Calu3 (cell line): ENCODE measurements around the gene AP3S2. TPM values are rescaled to one million over a fixed set of nuclear protein-coding genes. Genes with fewer than 3 reads are reported as not detected.

Experiments
- BruUV-seq: library from RNA; stranded (reverse); fragments of 400-500 nt; replicated peaks from 2 replicates; lab custom pipeline; 2021; lab: Mats Ljungman, UMichigan
- CTCF ChIA-PET: fragments of 300-600 bp; sonication (Branson Sonifier 250); formaldehyde crosslinking; loops from one replicate; lab custom pipeline; 2022; ENCODE audit warnings: antibody characterized with exemption; lab: Charles Lee
- DNase-seq: peaks from one replicate; pipeline ENCODE4 v3.0.0; 2022
- H3K27ac Mint-ChIP-seq: one replicate; pipeline ENCODE4 v1.8.0; 2022; ENCODE audit warnings: mixed read lengths; ENCODE audit not compliant: unreplicated experiment
- H3K27me3 Mint-ChIP-seq: one replicate; pipeline ENCODE4 v1.8.0; 2022; ENCODE audit warnings: mixed read lengths; ENCODE audit not compliant: unreplicated experiment
- H3K36me3 Mint-ChIP-seq: one replicate; pipeline ENCODE4 v1.8.0; 2022; ENCODE audit warnings: mild to moderate bottlenecking, moderate library complexity, mixed read lengths; ENCODE audit not compliant: insufficient read depth, unreplicated experiment
- H3K4me1 Mint-ChIP-seq: one replicate; pipeline ENCODE4 v1.8.0; 2022; ENCODE audit warnings: mild to moderate bottlenecking, low read depth, mixed read lengths; ENCODE audit not compliant: unreplicated experiment
- H3K4me3 Mint-ChIP-seq: one replicate; pipeline ENCODE4 v1.8.0; 2022; ENCODE audit warnings: mild to moderate bottlenecking, low read depth, moderate library complexity, mixed read lengths; ENCODE audit not compliant: unreplicated experiment
- H3K9me3 Mint-ChIP-seq: one replicate; pipeline ENCODE4 v1.8.0; 2022; ENCODE audit warnings: low read depth, mixed read lengths; ENCODE audit not compliant: unreplicated experiment
- intact Hi-C: fragments of 100-400 bp; cut with micrococcal nuclease; formaldehyde crosslinking; loops from one replicate; pipeline ENCODE4 v1.10.0; 2022; ENCODE audit not compliant: unreplicated experiment
- microRNA-seq: library from miRNA; unstranded; fragments of <30 nt; microRNA quantifications from one replicate; pipeline ENCODE4 v1.2.0, GENCODE V29; 2022
- total RNA-seq: library from RNA; stranded (reverse); gene quantifications from 2 replicates; pipeline ENCODE4 v1.2.3, GENCODE V29; 2022
- TF ChIP-seq, protein P1 (sequence below): fragments of 200-600 bp; IDR thresholded peaks from one replicate; pipeline ENCODE4 v1.8.0; 2022; ENCODE audit warnings: antibody characterized with exemption; ENCODE audit not compliant: unreplicated experiment

Gene AP3S2
- total RNA-seq, 1 experiment from 2014 or later: 46.2 TPM

DNA sequence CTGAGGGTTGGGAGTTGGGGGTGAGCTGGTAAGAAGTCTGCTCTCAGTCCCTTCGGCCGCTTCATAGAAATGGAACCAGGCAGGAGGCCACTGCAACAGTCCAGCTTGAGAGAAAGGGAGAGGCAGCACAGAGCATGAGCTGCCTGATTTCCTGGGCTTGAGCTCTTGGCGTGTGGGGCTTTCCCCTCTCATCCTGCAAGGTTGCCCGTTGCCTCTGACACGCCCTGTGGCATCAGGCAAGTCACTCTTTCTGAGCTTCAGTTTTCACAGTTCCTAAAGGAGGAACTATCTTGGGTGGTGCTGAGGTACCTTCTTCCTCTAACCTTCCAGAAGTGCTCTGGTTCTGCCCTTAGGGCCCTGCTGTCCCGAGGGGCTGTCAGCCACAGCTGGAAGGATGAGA lies 112.7 kb downstream of the AP3S2 start:
- CTCF ChIA-PET: interaction anchor here (0.6 to 1.3 kb wide), 3 partner anchors 20 to 94 kb away, joined by 5 to 7 read pairs (median 7); no protein-coding TSS in a partner anchor
- no peaks in the 10 kb centered on the region for H3K27me3 Mint-ChIP-seq
- peak overlapping the region; percentile 4 for H3K27ac Mint-ChIP-seq
- TF ChIP-seq, protein P1, sequence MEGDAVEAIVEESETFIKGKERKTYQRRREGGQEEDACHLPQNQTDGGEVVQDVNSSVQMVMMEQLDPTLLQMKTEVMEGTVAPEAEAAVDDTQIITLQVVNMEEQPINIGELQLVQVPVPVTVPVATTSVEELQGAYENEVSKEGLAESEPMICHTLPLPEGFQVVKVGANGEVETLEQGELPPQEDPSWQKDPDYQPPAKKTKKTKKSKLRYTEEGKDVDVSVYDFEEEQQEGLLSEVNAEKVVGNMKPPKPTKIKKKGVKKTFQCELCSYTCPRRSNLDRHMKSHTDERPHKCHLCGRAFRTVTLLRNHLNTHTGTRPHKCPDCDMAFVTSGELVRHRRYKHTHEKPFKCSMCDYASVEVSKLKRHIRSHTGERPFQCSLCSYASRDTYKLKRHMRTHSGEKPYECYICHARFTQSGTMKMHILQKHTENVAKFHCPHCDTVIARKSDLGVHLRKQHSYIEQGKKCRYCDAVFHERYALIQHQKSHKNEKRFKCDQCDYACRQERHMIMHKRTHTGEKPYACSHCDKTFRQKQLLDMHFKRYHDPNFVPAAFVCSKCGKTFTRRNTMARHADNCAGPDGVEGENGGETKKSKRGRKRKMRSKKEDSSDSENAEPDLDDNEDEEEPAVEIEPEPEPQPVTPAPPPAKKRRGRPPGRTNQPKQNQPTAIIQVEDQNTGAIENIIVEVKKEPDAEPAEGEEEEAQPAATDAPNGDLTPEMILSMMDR: no peak
- no peak overlapping the region for H3K4me3 Mint-ChIP-seq
- H3K36me3 Mint-ChIP-seq: peaks cover 9% of the 10 kb centered on the region
- peak; percentile 47 for DNase-seq
- intact Hi-C loops: no loop called here
- no peaks in the 10 kb centered on the region for H3K9me3 Mint-ChIP-seq
- no TSS peak for BruUV-seq
- peaks cover 53% of the 10 kb centered on the region for H3K4me1 Mint-ChIP-seq

- H3K27ac Mint-ChIP-seq: peak overlapping the region; percentile 4
- H3K36me3 Mint-ChIP-seq: peaks cover 5% of the 10 kb centered on the region
- BruUV-seq: no TSS peak
- peaks cover 49% of the 10 kb centered on the region for H3K4me1 Mint-ChIP-seq
- no peak for DNase-seq
- CTCF ChIA-PET: interaction anchor here (0.6 to 1.3 kb wide), 3 partner anchors 19 to 94 kb away, joined by 5 to 7 read pairs (median 7); no protein-coding TSS in a partner anchor
- intact Hi-C loops: no loop called here
- TF ChIP-seq, protein P1: no peak
- no peak overlapping the region for H3K4me3 Mint-ChIP-seq
- H3K27me3 Mint-ChIP-seq: no peaks in the 10 kb centered on the region
- H3K9me3 Mint-ChIP-seq: no peaks in the 10 kb centered on the region
Measured at GRCh38 chr15:89780601-89781000, 113.2 kb downstream of the AP3S2 start.

Small RNA genes within 50 kb of the gene (microRNA-seq; reads per million reads assigned to microRNA genes)
- 1.8 reads per million for gene MIR5009
- gene MIR5094: 3.9 reads per million, percentile 7 among the genes with 10 or more reads in this experiment

Other genes with a start within 250 kb of the AP3S2 start
- 1.4 and 1.7 TPM in 2 replicates for gene KIF7, start 238.5 kb downstream of the AP3S2 start, total RNA-seq
- gene PLIN1, start 214.6 kb downstream of the AP3S2 start, total RNA-seq: 0.35 and 0.37 TPM in 2 replicates
- 6.7 and 8.0 TPM in 2 replicates for gene PEX11A, start 203.2 kb downstream of the AP3S2 start, total RNA-seq
- not detected in 2 replicates for gene WDR93, start 203.2 kb downstream of the AP3S2 start, total RNA-seq
- gene MESP1, start 142.7 kb downstream of the AP3S2 start, total RNA-seq: 5.3 and 5.9 TPM in 2 replicates
- not detected in 2 replicates for gene MESP2, start 117.7 kb downstream of the AP3S2 start, total RNA-seq
- gene ANPEP, start 79.1 kb downstream of the AP3S2 start, total RNA-seq: 0.68 and 1.8 TPM in 2 replicates
- 19.1 and 20.1 TPM in 2 replicates for gene ARPIN, start 19.0 kb upstream of the AP3S2 start, total RNA-seq
- gene ZNF710, start 107.3 kb upstream of the AP3S2 start, total RNA-seq: 14.3 and 15.4 TPM in 2 replicates
- gene IDH2, start 208.5 kb upstream of the AP3S2 start, total RNA-seq: 96.1 and 108 TPM in 2 replicates